ENCODE data around the gene BLOC1S1. TPM values are rescaled to one million over a fixed set of nuclear protein-coding genes. Genes with fewer than 3 reads are reported as not detected.

The BLOC1S1 gene
- total RNA-seq, 1 donor from 2014 or later: 98.6 TPM

DNA sequence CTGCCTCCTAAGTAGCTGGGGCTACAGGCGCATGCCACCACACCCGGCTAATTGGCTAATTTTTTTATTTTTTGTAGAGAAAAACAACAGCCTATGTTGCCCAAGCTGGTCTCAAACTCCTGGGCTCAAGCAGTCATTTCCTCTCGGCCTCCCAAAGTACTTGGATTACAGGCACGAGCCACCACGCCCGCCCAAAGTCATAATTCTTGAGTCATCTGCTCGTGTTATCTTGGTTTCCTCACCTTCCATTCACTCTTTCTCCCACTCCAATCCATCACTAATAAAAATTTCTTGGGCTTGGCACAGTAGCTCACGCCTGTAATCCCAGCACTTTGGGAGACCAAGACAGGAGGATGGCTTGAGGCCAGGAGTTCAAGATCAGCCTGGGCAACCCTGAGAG is 40.2 kb upstream of the BLOC1S1 start:
- Mint-ChIP-seq H3K4me3 (no peak overlapping the region), H3K27ac (no peak overlapping the region), H3K9me3 (no peaks in the 10 kb centered on the region), H3K4me1 (ENCODE audit: unreplicated experiment) (no peaks in the 10 kb centered on the region), H3K27me3 (peaks cover 28% of the 10 kb centered on the region), H3K36me3 (no peaks in the 10 kb centered on the region)
- TF ChIP-seq, protein P1, sequence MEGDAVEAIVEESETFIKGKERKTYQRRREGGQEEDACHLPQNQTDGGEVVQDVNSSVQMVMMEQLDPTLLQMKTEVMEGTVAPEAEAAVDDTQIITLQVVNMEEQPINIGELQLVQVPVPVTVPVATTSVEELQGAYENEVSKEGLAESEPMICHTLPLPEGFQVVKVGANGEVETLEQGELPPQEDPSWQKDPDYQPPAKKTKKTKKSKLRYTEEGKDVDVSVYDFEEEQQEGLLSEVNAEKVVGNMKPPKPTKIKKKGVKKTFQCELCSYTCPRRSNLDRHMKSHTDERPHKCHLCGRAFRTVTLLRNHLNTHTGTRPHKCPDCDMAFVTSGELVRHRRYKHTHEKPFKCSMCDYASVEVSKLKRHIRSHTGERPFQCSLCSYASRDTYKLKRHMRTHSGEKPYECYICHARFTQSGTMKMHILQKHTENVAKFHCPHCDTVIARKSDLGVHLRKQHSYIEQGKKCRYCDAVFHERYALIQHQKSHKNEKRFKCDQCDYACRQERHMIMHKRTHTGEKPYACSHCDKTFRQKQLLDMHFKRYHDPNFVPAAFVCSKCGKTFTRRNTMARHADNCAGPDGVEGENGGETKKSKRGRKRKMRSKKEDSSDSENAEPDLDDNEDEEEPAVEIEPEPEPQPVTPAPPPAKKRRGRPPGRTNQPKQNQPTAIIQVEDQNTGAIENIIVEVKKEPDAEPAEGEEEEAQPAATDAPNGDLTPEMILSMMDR (conservative IDR thresholded peaks at IDR 0.05): no peak
- DNase-seq (ENCODE audit: extremely low spot score, unreplicated experiment): no peak

DNA sequence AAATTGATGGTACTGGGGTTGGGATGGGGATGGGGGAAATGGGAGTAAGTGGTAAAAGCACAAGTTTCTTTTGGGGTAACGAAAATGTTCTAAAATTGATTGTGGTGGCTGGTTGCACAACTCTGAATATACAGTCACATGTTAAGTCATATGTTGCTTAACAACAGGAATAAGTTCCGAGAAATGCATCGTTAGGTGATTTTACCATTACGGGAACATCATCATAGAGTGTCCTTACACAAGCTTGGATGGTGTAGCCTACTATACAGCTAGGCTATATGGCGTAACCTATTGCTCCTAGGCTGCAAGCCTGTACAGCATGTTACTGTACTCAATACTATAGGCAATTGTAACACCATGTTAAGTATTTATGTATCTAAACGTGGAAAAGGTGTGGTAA is 39.1 kb upstream of the BLOC1S1 start:
- TF ChIP-seq, protein P1 (conservative IDR thresholded peaks at IDR 0.05): no peak
- DNase-seq (ENCODE audit: extremely low spot score, unreplicated experiment): no peak
- no peak overlapping the region for H3K4me3 Mint-ChIP-seq
- H3K27ac Mint-ChIP-seq: no peak overlapping the region
- no peaks in the 10 kb centered on the region for H3K9me3 Mint-ChIP-seq
- no peaks in the 10 kb centered on the region for H3K36me3 Mint-ChIP-seq
- H3K4me1 Mint-ChIP-seq (ENCODE audit: unreplicated experiment): peaks cover 8% of the 10 kb centered on the region
- peaks cover 39% of the 10 kb centered on the region for H3K27me3 Mint-ChIP-seq

DNA sequence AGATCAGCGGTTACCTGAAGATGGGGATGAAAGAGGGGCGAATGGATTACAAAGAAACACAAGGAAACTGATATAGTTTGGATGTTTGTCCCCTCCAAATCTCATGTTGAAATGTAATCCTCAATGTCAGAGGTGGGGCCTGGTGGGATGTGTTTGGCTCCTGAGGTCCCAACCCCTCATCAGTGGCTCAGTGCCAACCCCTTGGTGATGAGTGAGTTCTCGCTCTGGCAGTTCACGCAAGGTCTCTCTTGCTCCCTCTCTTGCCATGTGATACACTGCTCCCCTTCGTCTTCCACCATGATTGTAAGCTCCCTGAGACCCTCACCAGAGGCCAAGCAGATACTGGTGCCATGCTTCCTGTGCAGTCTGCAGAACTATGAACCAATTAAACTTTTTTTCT is 36.2 kb upstream of the BLOC1S1 start:
- no peak for DNase-seq (ENCODE audit: extremely low spot score, unreplicated experiment)
- H3K4me3 Mint-ChIP-seq: no peak overlapping the region
- peaks cover 9% of the 10 kb centered on the region for H3K4me1 Mint-ChIP-seq (ENCODE audit: unreplicated experiment)
- no peak overlapping the region for H3K27ac Mint-ChIP-seq
- H3K36me3 Mint-ChIP-seq: no peaks in the 10 kb centered on the region
- TF ChIP-seq, protein P1 (conservative IDR thresholded peaks at IDR 0.05): no peak
- H3K27me3 Mint-ChIP-seq: peaks cover 45% of the 10 kb centered on the region
- no peaks in the 10 kb centered on the region for H3K9me3 Mint-ChIP-seq

DNA sequence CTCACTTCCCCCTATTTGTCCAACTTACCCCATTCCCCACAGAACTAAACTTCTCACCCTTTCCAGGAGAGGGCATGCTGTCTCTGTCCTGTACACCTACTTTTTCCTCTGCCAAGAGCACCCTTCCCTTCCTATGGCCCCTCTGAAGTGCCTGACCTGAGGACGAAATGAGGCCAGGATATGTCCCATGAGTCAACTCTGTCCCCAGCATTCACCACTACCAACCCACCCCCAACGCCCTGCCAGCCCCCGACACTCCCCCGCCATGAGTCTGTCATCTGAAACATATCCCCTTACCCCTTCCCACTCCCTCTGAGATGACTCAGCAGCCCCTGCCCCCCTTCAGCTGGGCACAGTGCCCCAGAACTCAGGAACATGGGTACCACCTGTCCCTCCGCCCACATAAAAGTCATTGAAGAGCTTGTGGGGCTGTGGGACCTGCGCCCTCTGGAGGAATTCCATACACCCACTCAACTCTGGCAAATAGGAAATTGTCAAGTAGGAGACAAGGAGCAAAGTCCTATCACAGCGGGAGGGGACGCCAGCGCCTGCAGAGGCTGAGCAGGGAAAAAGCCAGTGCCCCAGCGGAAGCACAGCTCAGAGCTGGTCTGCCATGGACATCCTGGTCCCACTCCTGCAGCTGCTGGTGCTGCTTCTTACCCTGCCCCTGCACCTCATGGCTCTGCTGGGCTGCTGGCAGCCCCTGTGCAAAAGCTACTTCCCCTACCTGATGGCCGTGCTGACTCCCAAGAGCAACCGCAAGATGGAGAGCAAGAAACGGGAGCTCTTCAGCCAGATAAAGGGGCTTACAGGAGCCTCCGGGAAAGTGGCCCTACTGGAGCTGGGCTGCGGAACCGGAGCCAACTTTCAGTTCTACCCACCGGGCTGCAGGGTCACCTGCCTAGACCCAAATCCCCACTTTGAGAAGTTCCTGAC is 34.4 kb upstream of the BLOC1S1 start:
- peak overlapping the region; percentile 82 for H3K4me3 Mint-ChIP-seq

DNA sequence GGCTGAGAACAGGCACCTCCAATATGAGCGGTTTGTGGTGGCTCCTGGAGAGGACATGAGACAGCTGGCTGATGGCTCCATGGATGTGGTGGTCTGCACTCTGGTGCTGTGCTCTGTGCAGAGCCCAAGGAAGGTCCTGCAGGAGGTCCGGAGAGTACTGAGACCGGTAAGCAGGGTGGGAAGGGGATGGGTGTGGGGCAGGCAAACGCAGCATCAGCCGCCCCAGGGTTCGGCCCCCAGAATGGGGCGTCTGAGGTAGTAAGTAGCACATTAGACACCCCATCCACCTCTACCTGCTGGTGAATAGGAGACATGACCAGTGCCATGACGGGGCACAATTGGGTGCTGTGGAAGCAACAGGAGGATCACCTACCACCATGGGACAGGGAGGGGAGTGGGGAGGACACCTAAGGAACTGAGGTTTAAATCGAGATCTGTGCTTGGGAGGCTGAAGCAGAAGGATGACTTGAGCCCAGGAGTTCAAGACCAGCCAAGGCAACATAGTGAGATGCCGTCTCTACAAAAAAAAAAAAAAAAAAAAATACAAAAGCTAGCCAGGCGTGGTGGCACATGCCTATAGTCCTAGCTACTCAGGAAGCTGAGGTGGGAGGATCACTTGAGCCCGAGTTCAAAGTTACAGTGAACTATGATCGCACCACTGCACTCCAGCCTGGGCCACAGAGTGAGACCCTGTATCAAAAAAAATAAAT is 33.6 kb upstream of the BLOC1S1 start:
- H3K36me3 Mint-ChIP-seq: no peaks in the 10 kb centered on the region
- H3K27me3 Mint-ChIP-seq: peaks cover 50% of the 10 kb centered on the region
- peak overlapping the region; percentile 82 for H3K4me3 Mint-ChIP-seq
- H3K4me1 Mint-ChIP-seq (ENCODE audit: unreplicated experiment): peaks cover 9% of the 10 kb centered on the region
- no peak overlapping the region for H3K27ac Mint-ChIP-seq
- no peak for DNase-seq (ENCODE audit: extremely low spot score, unreplicated experiment)
- TF ChIP-seq, protein P1 (conservative IDR thresholded peaks at IDR 0.05): no peak
- no peaks in the 10 kb centered on the region for H3K9me3 Mint-ChIP-seq

More for the DNA sequence above, 34.4 kb upstream of the BLOC1S1 start:
- TF ChIP-seq, protein P1 (conservative IDR thresholded peaks at IDR 0.05): peak; percentile 45
- Mint-ChIP-seq H3K4me1 (ENCODE audit: unreplicated experiment) (peaks cover 9% of the 10 kb centered on the region), H3K36me3 (no peaks in the 10 kb centered on the region), H3K9me3 (no peaks in the 10 kb centered on the region), H3K27ac (peak overlapping the region; percentile 67), H3K27me3 (peaks cover 50% of the 10 kb centered on the region)
- DNase-seq (ENCODE audit: extremely low spot score, unreplicated experiment): no peak
